DND-41 (cell line): ENCODE measurements around the gene AMER2.

Source experiments
- EZH2 ChIP-seq: IDR thresholded peaks from 3 replicates; pipeline ENCODE4 v1.6.1; 2012; ENCODE audit warnings: borderline replicate concordance, low read depth, mild to moderate bottlenecking, moderate library complexity, low read length, inconsistent platforms; ENCODE audit not compliant: severe bottlenecking
- TF ChIP-seq, protein P1 (sequence below): IDR thresholded peaks from 2 replicates; pipeline ENCODE4 v1.5.1; 2012; ENCODE audit warnings: borderline replicate concordance, low read length, moderate library complexity, mild to moderate bottlenecking; ENCODE audit not compliant: poor library complexity, severe bottlenecking; ENCODE audit errors: extremely low read depth

DNA sequence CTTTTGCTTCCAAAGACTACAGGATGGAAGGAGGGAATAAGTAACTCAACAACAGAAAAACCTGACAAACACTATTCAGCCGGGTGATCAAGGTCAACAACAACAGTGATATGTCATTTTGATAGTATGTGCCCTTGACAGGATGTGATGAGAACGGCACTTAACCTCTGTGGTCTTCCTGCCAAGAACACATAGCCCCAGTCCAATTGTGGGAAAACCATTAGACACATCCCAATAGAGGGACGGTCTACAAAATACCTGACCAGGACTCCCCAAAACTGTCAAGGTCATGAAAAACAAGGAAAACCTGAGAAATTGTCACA lies 43.1 kb upstream of the AMER2 start:
- TF ChIP-seq EZH2: no peak
- TF ChIP-seq, protein P1, sequence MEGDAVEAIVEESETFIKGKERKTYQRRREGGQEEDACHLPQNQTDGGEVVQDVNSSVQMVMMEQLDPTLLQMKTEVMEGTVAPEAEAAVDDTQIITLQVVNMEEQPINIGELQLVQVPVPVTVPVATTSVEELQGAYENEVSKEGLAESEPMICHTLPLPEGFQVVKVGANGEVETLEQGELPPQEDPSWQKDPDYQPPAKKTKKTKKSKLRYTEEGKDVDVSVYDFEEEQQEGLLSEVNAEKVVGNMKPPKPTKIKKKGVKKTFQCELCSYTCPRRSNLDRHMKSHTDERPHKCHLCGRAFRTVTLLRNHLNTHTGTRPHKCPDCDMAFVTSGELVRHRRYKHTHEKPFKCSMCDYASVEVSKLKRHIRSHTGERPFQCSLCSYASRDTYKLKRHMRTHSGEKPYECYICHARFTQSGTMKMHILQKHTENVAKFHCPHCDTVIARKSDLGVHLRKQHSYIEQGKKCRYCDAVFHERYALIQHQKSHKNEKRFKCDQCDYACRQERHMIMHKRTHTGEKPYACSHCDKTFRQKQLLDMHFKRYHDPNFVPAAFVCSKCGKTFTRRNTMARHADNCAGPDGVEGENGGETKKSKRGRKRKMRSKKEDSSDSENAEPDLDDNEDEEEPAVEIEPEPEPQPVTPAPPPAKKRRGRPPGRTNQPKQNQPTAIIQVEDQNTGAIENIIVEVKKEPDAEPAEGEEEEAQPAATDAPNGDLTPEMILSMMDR: no peak
